OCI-LY7 (cell line): ENCODE results near the gene SP6. TPM values are rescaled to one million over a fixed set of nuclear protein-coding genes. Genes with fewer than 3 reads are reported as not detected.

Source experiments
- BruUV-seq: library from RNA; stranded (reverse); fragments of 400-500 nt; replicated peaks from 2 replicates; lab custom pipeline; 2021; lab: Mats Ljungman, UMichigan
- CTCF ChIA-PET: fragments of 300-600 bp; sonication (Branson Sonifier 250); formaldehyde crosslinking; loops from one replicate; lab custom pipeline; 2022; ENCODE audit warnings: antibody characterized with exemption; ENCODE audit not compliant: unreplicated experiment; lab: Charles Lee
- POLR2A ChIA-PET: fragments of 300-600 bp; sonication (Branson Sonifier 250); formaldehyde crosslinking; loops from one replicate; lab custom pipeline; 2022; ENCODE audit warnings: antibody characterized with exemption; lab: Charles Lee
- DNase-seq: peaks from one replicate; pipeline ENCODE4 v3.0.0-alpha.2; 2015; ENCODE audit warnings: low spot score
- H2AFZ ChIP-seq: fragments of 200-600 bp; sonication (generic), shearing (Covaris generic); 2 replicates; pipeline ENCODE4 v1.6.1; 2014; ENCODE audit warnings: mild to moderate bottlenecking, antibody characterized with exemption, low read length, moderate library complexity
- H3K27ac ChIP-seq: fragments of 200-600 bp; sonication (generic); 2 replicates; pipeline ENCODE4 v1.5.1; 2014; ENCODE audit warnings: mixed run types, low read depth, mild to moderate bottlenecking, moderate library complexity, low read length, inconsistent platforms; ENCODE audit not compliant: poor library complexity, severe bottlenecking
- H3K36me3 ChIP-seq: fragments of 200-600 bp; sonication (generic); 2 replicates; pipeline ENCODE4 v1.6.1; 2014; ENCODE audit warnings: mild to moderate bottlenecking, antibody characterized with exemption, low read length, moderate library complexity, mixed read lengths; ENCODE audit not compliant: insufficient read depth
- H3K4me1 ChIP-seq: fragments of 200-600 bp; sonication (generic); 2 replicates; pipeline ENCODE4 v1.5.1; 2014; ENCODE audit warnings: mild to moderate bottlenecking, low read length; ENCODE audit not compliant: insufficient read depth, poor library complexity, severe bottlenecking
- H3K4me2 ChIP-seq: fragments of 200-600 bp; sonication (generic); 2 replicates; pipeline ENCODE4 v1.6.1; 2014; ENCODE audit warnings: mild to moderate bottlenecking, low read length
- H3K4me3 ChIP-seq: fragments of 200-600 bp; sonication (generic); 2 replicates; pipeline ENCODE4 v1.5.1; 2014; ENCODE audit warnings: mild to moderate bottlenecking, low read depth, low read length; ENCODE audit not compliant: poor library complexity, severe bottlenecking
- H3K79me2 ChIP-seq: fragments of 200-600 bp; sonication (generic); 2 replicates; pipeline ENCODE4 v1.6.1; 2016; ENCODE audit warnings: low read depth, mild to moderate bottlenecking, low read length, moderate library complexity, mixed read lengths; ENCODE audit not compliant: insufficient read depth
- H3K9me2 ChIP-seq: fragments of 200-600 bp; sonication (generic); 2 replicates; pipeline ENCODE4 v1.6.1; 2016; ENCODE audit warnings: mild to moderate bottlenecking, low read length, mixed read lengths; ENCODE audit not compliant: insufficient read depth
- H3K9me3 ChIP-seq: fragments of 200-600 bp; sonication (generic); 2 replicates; pipeline ENCODE4 v1.6.1; 2014; ENCODE audit warnings: mild to moderate bottlenecking, mixed run types, low read length, mixed read lengths
- H4K20me1 ChIP-seq: fragments of 200-600 bp; sonication (generic); 2 replicates; pipeline ENCODE4 v1.6.1; 2014; ENCODE audit warnings: mild to moderate bottlenecking, antibody characterized with exemption, low read length, moderate library complexity, mixed read lengths; ENCODE audit not compliant: insufficient read depth
- EZH2phosphoT487 ChIP-seq: fragments of 200-600 bp; sonication (generic); IDR thresholded peaks from 2 replicates; pipeline ENCODE4 v1.6.1; 2018; ENCODE audit warnings: low read depth, borderline replicate concordance, mild to moderate bottlenecking, mixed run types, antibody characterized with exemption, low read length, moderate library complexity, mixed read lengths
- intact Hi-C: fragments of 100-400 bp; cut with micrococcal nuclease; formaldehyde crosslinking; loops from one replicate; pipeline ENCODE4 v1.10.0; 2022; ENCODE audit not compliant: unreplicated experiment
- total RNA-seq, 2 experiments: library from RNA; depleted of rRNA in 1 of 2; stranded (reverse); fragments of >200 nt in 1 of 2; shearing (Covaris generic) in 1 of 2; gene quantifications; 2 replicates each; pipeline ENCODE4 v1.2.3, GENCODE V29; 2014 to 2022
- TF ChIP-seq, protein P1 (sequence below): fragments of 200-600 bp; sonication (generic); conservative IDR thresholded peaks from 2 replicates; pipeline ENCODE4 v1.5.1; 2014; ENCODE audit warnings: mild to moderate bottlenecking, antibody characterized with exemption, low read length, moderate library complexity, mixed read lengths

Gene SP6
- total RNA-seq, 2 experiments from 2014 or later, result 0.08 to 0.22 TPM

DNA sequence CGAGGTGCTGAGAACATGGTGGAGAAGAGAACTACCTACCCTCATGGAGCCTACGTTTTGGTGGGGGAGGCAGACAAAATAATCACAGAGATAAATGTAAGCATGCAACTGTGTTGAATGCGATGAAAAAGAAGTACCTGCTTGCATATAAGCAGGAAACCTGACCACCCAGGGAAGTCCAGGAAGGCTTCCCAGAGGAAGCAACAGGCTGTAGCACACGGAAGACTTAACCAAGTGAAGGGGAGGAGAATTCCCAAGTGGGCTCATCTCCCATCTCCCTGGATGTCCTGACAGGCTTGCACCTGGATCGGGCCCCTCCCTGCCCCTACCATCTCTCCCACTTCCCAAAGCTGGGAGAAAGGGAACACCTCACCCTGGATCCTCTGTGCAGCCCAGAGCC, 11.9 kb downstream of the SP6 start:
- Histone ChIP-seq H4K20me1 (no peaks in the 10 kb centered on the region), H2AFZ (no peak overlapping the region), H3K4me1 (peaks cover 30% of the 10 kb centered on the region), H3K36me3 (no peaks in the 10 kb centered on the region), H3K4me3 (no peak overlapping the region), H3K9me2 (no peaks in the 10 kb centered on the region), H3K4me2 (no peak overlapping the region), H3K79me2 (no peaks in the 10 kb centered on the region), H3K27ac (no peak overlapping the region), H3K9me3 (no peaks in the 10 kb centered on the region)
- BruUV-seq, result no TSS peak
- TF ChIP-seq, protein P1, sequence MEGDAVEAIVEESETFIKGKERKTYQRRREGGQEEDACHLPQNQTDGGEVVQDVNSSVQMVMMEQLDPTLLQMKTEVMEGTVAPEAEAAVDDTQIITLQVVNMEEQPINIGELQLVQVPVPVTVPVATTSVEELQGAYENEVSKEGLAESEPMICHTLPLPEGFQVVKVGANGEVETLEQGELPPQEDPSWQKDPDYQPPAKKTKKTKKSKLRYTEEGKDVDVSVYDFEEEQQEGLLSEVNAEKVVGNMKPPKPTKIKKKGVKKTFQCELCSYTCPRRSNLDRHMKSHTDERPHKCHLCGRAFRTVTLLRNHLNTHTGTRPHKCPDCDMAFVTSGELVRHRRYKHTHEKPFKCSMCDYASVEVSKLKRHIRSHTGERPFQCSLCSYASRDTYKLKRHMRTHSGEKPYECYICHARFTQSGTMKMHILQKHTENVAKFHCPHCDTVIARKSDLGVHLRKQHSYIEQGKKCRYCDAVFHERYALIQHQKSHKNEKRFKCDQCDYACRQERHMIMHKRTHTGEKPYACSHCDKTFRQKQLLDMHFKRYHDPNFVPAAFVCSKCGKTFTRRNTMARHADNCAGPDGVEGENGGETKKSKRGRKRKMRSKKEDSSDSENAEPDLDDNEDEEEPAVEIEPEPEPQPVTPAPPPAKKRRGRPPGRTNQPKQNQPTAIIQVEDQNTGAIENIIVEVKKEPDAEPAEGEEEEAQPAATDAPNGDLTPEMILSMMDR, result no peak
- TF ChIP-seq EZH2phosphoT487, result no peak
- intact Hi-C loops, result no loop called here
- CTCF ChIA-PET, result no interaction called here
- POLR2A ChIA-PET, result no interaction called here
- no peak for DNase-seq

DNA sequence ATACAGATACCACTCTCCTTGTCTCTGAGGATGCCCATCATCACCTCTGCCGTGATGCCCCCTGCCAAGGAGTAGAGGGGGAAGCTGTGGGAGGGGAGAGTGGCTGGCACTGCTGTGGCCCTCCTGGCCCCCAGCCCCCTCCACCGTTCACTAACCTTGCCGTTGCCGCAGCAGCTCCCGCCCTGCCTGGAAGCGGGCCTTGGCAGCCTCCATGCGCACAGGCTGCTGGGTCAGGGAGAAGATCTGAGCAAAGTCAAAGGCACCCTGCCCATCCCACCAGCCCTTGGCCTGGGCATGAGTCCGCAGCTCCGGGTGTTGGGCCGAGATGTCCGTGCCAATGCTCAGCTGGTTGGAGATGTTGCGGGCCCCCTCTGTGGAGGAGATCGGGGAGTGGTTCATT, 12.3 kb downstream of the SP6 start:
- CTCF ChIA-PET, result no interaction called here
- Histone ChIP-seq H3K4me3 (no peak overlapping the region), H3K9me2 (no peaks in the 10 kb centered on the region), H3K4me1 (peaks cover 28% of the 10 kb centered on the region), H2AFZ (no peak overlapping the region), H3K79me2 (no peaks in the 10 kb centered on the region), H3K9me3 (no peaks in the 10 kb centered on the region), H4K20me1 (no peaks in the 10 kb centered on the region), H3K27ac (no peak overlapping the region), H3K4me2 (no peak overlapping the region), H3K36me3 (no peaks in the 10 kb centered on the region)
- intact Hi-C loops, result no loop called here
- TF ChIP-seq EZH2phosphoT487, result no peak
- TF ChIP-seq, protein P1, result no peak
- POLR2A ChIA-PET, result no interaction called here
- no TSS peak for BruUV-seq
- no peak for DNase-seq

DNA sequence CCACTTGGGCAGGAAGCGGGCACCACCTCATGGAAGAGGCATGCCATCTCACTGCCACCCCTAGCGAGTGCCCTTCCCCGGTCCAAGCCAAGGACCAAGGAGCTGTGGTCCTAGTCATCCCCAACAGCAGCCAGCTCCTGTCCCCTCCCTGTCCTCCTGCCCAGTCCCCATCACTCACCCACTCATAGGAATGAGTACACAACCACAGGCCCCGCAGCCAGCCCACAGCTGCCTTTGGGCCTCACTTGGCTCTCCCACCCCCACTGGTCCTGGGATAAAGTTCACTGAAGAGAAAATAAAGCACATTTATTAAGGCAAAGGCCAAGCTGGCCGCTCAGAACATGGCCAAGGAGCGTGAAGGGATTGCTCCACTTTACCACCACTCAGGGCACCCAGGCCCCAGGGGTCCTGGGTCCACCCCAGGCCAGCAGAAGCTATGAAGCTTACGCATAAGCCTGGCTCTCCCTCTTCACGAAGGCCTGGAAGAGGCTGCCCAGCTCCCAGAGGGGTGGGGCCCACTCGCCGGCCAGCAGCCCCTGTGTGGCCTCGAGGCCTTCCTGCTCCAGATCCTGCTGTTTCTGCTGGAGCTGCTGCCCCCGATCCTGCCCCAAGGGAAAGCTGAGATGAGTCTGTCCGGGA, 13.4 kb downstream of the SP6 start:
- Histone ChIP-seq H4K20me1 (no peaks in the 10 kb centered on the region), H3K4me3 (no peak overlapping the region), H3K27ac (no peak overlapping the region), H2AFZ (no peak overlapping the region), H3K36me3 (no peaks in the 10 kb centered on the region), H3K9me3 (no peaks in the 10 kb centered on the region), H3K79me2 (no peaks in the 10 kb centered on the region), H3K4me2 (no peak overlapping the region), H3K9me2 (no peaks in the 10 kb centered on the region), H3K4me1 (peaks cover 18% of the 10 kb centered on the region)
- intact Hi-C loops, result no loop called here
- BruUV-seq, result TSS peak; percentile 42
- ChIA-PET POLR2A (no interaction called here), CTCF (no interaction called here)
- no peak for DNase-seq
- no peak for TF ChIP-seq EZH2phosphoT487
- TF ChIP-seq, protein P1, result no peak
